HUES64 (cell line): Measurements from ENCODE around the gene CDKN2B.

Experiments
- H3K27ac ChIP-seq: 2 replicates; pipeline ENCODE4 v1.7.0; 2013; ENCODE audit warnings: low read depth, low read length, inconsistent platforms
- H3K27me3 ChIP-seq: 2 replicates; pipeline ENCODE4 v1.6.1; 2013; ENCODE audit warnings: mild to moderate bottlenecking, low read length; ENCODE audit not compliant: insufficient read depth
- H3K36me3 ChIP-seq: 2 replicates; pipeline ENCODE4 v1.6.1; 2013; ENCODE audit warnings: mild to moderate bottlenecking, low read length; ENCODE audit not compliant: insufficient read depth
- H3K4me1 ChIP-seq: 2 replicates; pipeline ENCODE4 v1.6.1; 2013; ENCODE audit warnings: mild to moderate bottlenecking, low read length, moderate library complexity; ENCODE audit not compliant: insufficient read depth
- H3K4me3 ChIP-seq: 2 replicates; pipeline ENCODE4 v1.5.1; 2013; ENCODE audit warnings: mild to moderate bottlenecking, low read length, moderate library complexity
- H3K9ac ChIP-seq: 2 replicates; pipeline ENCODE4 v1.6.1; 2013; ENCODE audit warnings: mild to moderate bottlenecking, low read depth, low read length
- H3K9me3 ChIP-seq: 2 replicates; pipeline ENCODE4 v1.6.1; 2013; ENCODE audit warnings: low read depth, low read length; ENCODE audit not compliant: insufficient read depth
- WGBS: fragments of 150-250, 120-280 bp; methylation state at CpG from one replicate; pipeline ENCODE4 v1.1.7; 2013; ENCODE audit warnings: missing lambda C conversion rate; 5-methylcytosine and 5-hydroxymethylcytosine counted together

CDKN2B gene

GRCh38 chr9:22046243-22046885 lies 37.3 kb upstream of the CDKN2B start:
- Histone ChIP-seq H3K27ac (no peak overlapping the region), H3K9me3 (no peaks in the 10 kb centered on the region), H3K4me3 (no peak overlapping the region), H3K36me3 (no peaks in the 10 kb centered on the region), H3K9ac (no peak overlapping the region), H3K27me3 (no peaks in the 10 kb centered on the region), H3K4me1 (peaks cover 6% of the 10 kb centered on the region; the same call in 1 of the 2 replicates)
- WGBS, result 100% methylated on average over 1 of the region's 1 CpG

DNA sequence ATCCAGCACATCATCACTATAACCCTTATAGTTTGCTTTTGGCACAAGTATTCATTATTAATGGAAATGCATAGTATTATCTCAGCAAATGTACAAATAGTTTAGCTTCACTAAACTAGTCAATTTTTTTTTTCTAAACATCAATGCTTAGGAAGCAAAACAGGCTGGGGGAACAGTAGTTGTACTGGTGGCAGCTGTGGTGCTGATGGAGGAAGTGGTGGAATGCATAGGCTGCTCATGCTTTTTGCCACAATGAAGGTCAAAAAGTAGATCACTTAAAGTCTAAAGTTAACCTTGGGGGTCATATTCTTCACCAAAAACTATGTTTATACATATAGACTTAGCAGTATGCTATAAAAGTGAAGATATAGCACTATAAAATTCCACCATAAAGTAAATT lies 36.3 kb upstream of the CDKN2B start:
- no peaks in the 10 kb centered on the region for H3K9me3 ChIP-seq
- no peak overlapping the region for H3K27ac ChIP-seq
- H3K9ac ChIP-seq, result no peak overlapping the region
- no peaks in the 10 kb centered on the region for H3K36me3 ChIP-seq
- H3K27me3 ChIP-seq, result no peaks in the 10 kb centered on the region
- no peak overlapping the region for H3K4me3 ChIP-seq
- H3K4me1 ChIP-seq, result no peaks in the 10 kb centered on the region; the same call in 1 of the 2 replicates

DNA sequence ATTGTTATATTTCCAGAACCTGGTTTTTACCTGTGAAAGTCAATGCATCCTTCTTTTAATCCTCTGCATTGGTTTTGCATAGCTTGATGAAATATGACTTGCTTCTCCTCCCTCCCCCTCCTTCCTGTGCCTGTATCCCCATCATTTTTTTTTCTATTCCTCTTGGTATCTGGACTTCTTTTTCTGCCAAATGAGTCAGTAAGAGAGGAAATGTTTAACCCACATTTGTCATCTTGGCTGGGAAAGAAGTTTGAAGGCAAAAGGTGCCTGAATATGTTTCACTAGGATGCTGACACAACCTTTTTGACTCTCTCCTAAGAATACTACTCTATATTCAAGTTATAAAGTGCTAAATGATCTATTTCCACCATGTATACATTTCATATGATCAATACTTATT lies 35.5 kb upstream of the CDKN2B start:
- no peak overlapping the region for H3K9ac ChIP-seq
- no peaks in the 10 kb centered on the region for H3K9me3 ChIP-seq
- H3K4me1 ChIP-seq, result no peaks in the 10 kb centered on the region; the same call in 1 of the 2 replicates
- no peaks in the 10 kb centered on the region for H3K27me3 ChIP-seq
- no peaks in the 10 kb centered on the region for H3K36me3 ChIP-seq
- no peak overlapping the region for H3K4me3 ChIP-seq
- no peak overlapping the region for H3K27ac ChIP-seq

DNA sequence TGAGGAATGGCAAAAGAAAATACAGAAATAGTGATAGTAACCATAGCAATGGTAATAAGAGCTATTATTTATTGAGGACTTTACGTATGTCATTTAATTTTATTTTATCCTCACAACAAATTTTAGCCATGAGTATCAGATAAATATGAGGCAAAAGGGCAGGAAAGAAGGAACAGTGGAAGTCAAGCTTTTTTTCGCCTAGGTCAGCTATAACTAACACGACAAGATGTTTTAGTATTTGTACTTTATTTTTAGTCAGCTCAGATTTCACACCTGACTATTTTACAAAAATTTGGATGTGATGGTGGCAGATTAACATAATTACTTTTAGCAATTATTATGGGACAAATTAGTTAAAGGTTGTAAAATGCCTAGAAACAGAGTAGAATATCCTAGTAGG lies 34.8 kb upstream of the CDKN2B start:
- Histone ChIP-seq H3K9ac (no peak overlapping the region), H3K4me3 (no peak overlapping the region), H3K27ac (no peak overlapping the region), H3K4me1 (no peaks in the 10 kb centered on the region; the same call in 1 of the 2 replicates), H3K36me3 (no peaks in the 10 kb centered on the region), H3K9me3 (no peaks in the 10 kb centered on the region), H3K27me3 (no peaks in the 10 kb centered on the region)
- 0% methylated on average over 1 of the region's 3 CpGs for WGBS

DNA sequence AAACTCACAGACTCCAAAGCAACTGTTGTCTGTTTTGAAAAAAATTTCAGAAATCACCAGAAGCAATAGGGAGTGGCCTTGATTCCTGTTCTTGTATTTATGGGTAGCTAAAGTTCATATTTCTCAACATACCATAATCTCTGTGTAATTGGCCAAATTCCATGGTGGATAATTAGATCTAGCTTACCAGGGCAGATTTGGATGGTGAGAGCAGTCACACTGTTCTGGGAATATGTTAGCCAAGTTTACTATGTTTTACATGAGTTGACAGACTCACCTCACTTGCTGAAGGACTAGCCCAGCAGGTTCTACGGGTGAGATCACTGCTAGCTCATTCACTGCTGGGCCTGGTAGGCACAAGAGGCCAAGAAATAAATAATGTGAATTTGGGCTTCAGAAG lies 32.7 kb upstream of the CDKN2B start:
- no peak overlapping the region for H3K27ac ChIP-seq

GRCh38 chr9:22041344-22041743 lies 32.2 kb upstream of the CDKN2B start:
- Histone ChIP-seq H3K9ac (no peak overlapping the region), H3K27me3 (no peaks in the 10 kb centered on the region), H3K27ac (no peak overlapping the region), H3K9me3 (no peaks in the 10 kb centered on the region), H3K36me3 (no peaks in the 10 kb centered on the region), H3K4me3 (no peak overlapping the region), H3K4me1 (no peaks in the 10 kb centered on the region; the same call in 1 of the 2 replicates)
- WGBS, result 89% methylated on average over 1 of the region's 1 CpG

More for the DNA sequence above, 32.7 kb upstream of the CDKN2B start:
- Histone ChIP-seq H3K36me3 (no peaks in the 10 kb centered on the region), H3K4me3 (no peak overlapping the region), H3K27me3 (no peaks in the 10 kb centered on the region), H3K4me1 (no peaks in the 10 kb centered on the region; the same call in 1 of the 2 replicates), H3K9me3 (no peaks in the 10 kb centered on the region), H3K9ac (no peak overlapping the region)
- 71% methylated on average over 1 of the region's 1 CpG for WGBS

DNA sequence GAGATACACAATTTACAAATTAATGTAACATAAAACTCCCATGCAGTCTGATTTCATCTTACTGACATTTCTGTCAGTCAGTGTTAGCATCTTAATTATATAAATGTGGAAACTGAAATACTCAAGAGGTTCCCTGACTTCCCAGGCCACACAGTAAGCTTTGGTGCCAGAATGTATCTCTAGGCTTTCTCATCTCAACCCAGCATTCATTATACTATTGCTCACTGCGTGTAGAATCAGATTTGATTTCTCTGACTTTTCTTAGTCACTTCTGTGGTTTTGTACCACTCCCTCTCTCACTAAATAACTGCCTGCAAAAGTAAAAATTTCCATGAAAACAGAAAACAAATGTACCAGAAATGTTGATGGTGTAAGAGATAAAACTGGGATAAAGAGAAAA lies 31.7 kb upstream of the CDKN2B start:
- Histone ChIP-seq H3K27ac (no peak overlapping the region), H3K27me3 (no peaks in the 10 kb centered on the region), H3K36me3 (no peaks in the 10 kb centered on the region), H3K9ac (no peak overlapping the region), H3K4me3 (no peak overlapping the region), H3K9me3 (no peaks in the 10 kb centered on the region), H3K4me1 (no peaks in the 10 kb centered on the region; the same call in 1 of the 2 replicates)
- 87% methylated on average over 1 of the region's 1 CpG for WGBS

DNA sequence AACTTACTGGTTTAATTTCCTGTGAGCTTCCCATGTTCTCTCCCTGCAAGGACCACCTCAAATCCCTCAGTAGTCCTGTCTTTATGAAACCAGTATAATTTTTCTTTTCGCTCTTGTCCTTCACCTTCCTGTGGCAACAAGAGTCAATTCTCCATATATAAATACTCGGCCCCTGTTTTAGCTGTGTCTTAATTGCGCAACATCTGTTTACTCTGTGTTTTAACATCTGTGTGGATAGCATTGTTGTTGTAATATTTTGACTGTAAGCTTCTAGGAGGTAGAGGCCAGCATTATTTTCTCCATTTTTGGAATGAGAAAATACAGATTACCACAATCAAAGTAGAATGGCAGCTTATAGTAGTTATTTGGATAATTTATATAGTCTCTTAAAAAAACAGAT lies 30.2 kb upstream of the CDKN2B start:
- no peaks in the 10 kb centered on the region for H3K9me3 ChIP-seq
- H3K9ac ChIP-seq, result no peak overlapping the region
- no peak overlapping the region for H3K4me3 ChIP-seq
- 94% methylated on average over 3 of the region's 3 CpGs for WGBS
- no peaks in the 10 kb centered on the region; the same call in 1 of the 2 replicates for H3K4me1 ChIP-seq
- no peaks in the 10 kb centered on the region for H3K27me3 ChIP-seq
- H3K36me3 ChIP-seq, result no peaks in the 10 kb centered on the region
- no peak overlapping the region for H3K27ac ChIP-seq

DNA sequence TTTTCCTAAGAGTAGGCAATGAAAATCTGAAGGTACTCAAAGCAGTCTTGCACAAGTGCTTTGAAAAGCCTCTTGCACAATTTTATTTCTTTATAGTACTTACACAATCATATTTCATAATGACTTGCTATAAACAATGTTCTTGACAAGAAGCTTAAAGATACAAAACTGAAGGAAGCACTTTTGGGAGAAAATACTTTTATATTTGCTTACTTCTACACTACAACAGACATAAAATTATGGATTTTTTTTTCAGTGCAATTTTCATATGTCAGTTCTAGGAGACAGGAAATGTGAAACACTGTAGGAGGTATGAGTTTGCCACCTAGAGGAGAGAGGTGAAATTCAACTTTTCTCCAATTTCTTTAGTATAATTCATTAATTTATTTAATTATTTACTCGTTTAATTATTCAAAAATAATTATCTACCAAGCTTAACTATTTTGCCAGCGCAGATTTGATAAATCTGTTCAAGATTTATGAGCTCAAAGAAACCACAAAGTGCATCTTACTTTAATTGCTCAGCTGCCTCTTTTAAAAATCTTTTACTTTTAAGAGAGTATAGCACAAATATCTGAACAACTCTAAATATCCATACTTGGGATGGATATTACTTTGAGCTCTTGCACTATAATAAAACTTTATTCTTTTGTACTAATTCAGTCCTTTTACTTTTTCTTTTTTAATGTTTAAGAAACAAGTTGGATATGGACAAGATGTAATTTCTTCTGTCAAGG lies 29.0 kb upstream of the CDKN2B start:
- Histone ChIP-seq H3K9me3 (no peaks in the 10 kb centered on the region), H3K9ac (no peak overlapping the region), H3K27ac (no peak overlapping the region), H3K27me3 (no peaks in the 10 kb centered on the region), H3K4me3 (no peak overlapping the region), H3K36me3 (no peaks in the 10 kb centered on the region), H3K4me1 (no peaks in the 10 kb centered on the region; the same call in 1 of the 2 replicates)
- 80% methylated on average over 2 of the region's 2 CpGs for WGBS

DNA sequence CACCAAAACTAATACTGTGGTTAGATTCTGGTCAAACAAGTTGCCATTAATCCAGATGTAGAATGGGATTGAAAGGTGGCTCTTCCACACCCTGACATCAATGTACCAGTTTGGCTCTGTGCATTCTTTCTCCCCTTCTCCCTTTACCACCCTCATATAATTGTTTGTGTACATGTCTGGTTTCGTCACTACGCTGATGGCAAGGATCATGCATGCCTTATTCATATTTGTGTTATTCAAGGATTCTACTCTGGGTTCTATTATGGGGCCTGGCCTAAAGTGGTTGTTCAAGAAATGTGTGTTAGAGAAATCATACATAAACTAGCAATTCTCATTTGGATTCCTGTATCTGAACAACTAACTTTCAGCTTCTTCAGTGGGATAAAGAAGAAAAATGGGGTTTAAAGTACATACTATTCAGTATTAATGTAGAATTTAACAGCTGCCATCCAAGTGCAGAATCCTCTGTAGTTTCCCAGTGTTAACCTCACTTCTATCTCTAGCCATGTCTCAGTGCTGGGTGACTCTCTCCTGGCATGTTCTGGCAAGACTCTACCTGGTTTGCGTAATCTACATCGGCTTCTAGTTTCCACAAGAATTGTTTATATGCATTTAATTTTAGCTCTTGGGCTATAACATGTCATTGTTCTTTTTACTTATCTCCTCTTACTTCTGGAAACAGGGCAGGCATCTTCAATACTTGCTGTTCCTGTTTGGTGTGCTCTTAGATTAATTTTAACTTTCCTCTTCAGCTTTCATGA lies 27.9 kb upstream of the CDKN2B start:
- H3K27ac ChIP-seq, result no peak overlapping the region
- H3K9me3 ChIP-seq, result no peaks in the 10 kb centered on the region
- no peaks in the 10 kb centered on the region for H3K27me3 ChIP-seq
- H3K4me1 ChIP-seq, result no peaks in the 10 kb centered on the region; the same call in 1 of the 2 replicates
- 98% methylated on average over 4 of the region's 4 CpGs for WGBS
- no peak overlapping the region for H3K4me3 ChIP-seq
- no peak overlapping the region for H3K9ac ChIP-seq
- H3K36me3 ChIP-seq, result no peaks in the 10 kb centered on the region

DNA sequence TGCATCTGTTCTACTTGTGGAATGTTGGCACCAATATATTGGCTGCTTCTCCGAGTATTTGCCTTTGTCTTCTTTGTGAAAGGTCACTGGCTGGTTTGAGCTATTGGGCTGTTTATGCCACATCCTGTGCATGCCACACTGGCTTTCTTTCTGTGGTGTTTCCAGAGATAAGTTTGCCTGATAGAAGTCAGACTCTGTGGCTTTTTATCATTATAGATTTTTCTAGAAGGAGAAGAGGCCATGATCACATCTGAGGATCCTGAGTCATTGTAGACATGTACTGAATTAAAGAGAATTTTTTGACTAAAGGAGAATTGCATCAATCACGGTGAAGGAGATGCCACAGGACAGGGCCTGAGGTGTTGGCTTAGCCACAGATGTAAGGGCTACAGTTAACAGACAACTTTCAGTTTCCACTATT lies 26.5 kb upstream of the CDKN2B start:
- WGBS, result 94% methylated on average over 2 of the region's 2 CpGs
- Histone ChIP-seq H3K9me3 (no peaks in the 10 kb centered on the region), H3K27ac (no peak overlapping the region), H3K9ac (no peak overlapping the region), H3K4me1 (no peaks in the 10 kb centered on the region), H3K4me3 (no peak overlapping the region), H3K36me3 (no peaks in the 10 kb centered on the region), H3K27me3 (no peaks in the 10 kb centered on the region)
